Measurements from ENCODE around the gene QDPR. TPM values are rescaled to one million over a fixed set of nuclear protein-coding genes. Genes with fewer than 3 reads are reported as not detected.

The QDPR gene
- total RNA-seq, 1 donor from 2014 or later: 28.6 TPM

GRCh38 chr4:17557880-17558279 lies 46.0 kb upstream of the QDPR start:
- no peak overlapping the region for H3K4me3 ChIP-seq (ENCODE audit: low read depth, low read length)
- TF ChIP-seq CTCF (IDR thresholded peaks at IDR 0.05; ENCODE audit: insufficient read depth, low read length, poor library complexity, severe bottlenecking): no peak
- no peak for DNase-seq (ENCODE audit: low read depth)
- no peaks in the 10 kb centered on the region for H3K36me3 ChIP-seq (ENCODE audit: control insufficient read depth, insufficient read depth, low read length)
- no peaks in the 10 kb centered on the region for H3K27me3 ChIP-seq (ENCODE audit: control insufficient read depth, insufficient read depth, low read length)

- no peak for TF ChIP-seq CTCF (IDR thresholded peaks at IDR 0.05; ENCODE audit: insufficient read depth, low read length, poor library complexity, severe bottlenecking)
- H3K27me3 ChIP-seq (ENCODE audit: control insufficient read depth, insufficient read depth, low read length): no peaks in the 10 kb centered on the region
- no peak for DNase-seq (ENCODE audit: low read depth)
- H3K36me3 ChIP-seq (ENCODE audit: control insufficient read depth, insufficient read depth, low read length): no peaks in the 10 kb centered on the region
- no peak overlapping the region for H3K4me3 ChIP-seq (ENCODE audit: low read depth, low read length)
Measured at GRCh38 chr4:17556498-17556897, 44.6 kb upstream of the QDPR start.

GRCh38 chr4:17554568-17554967 lies 42.7 kb upstream of the QDPR start:
- no peak overlapping the region for H3K4me3 ChIP-seq (ENCODE audit: low read depth, low read length)
- H3K36me3 ChIP-seq (ENCODE audit: control insufficient read depth, insufficient read depth, low read length): no peaks in the 10 kb centered on the region
- DNase-seq (ENCODE audit: low read depth): no peak
- no peak for TF ChIP-seq CTCF (IDR thresholded peaks at IDR 0.05; ENCODE audit: insufficient read depth, low read length, poor library complexity, severe bottlenecking)
- no peaks in the 10 kb centered on the region for H3K27me3 ChIP-seq (ENCODE audit: control insufficient read depth, insufficient read depth, low read length)

GRCh38 chr4:17552427-17552826 lies 40.5 kb upstream of the QDPR start:
- TF ChIP-seq CTCF (IDR thresholded peaks at IDR 0.05; ENCODE audit: insufficient read depth, low read length, poor library complexity, severe bottlenecking): no peak
- Histone ChIP-seq H3K4me3 (ENCODE audit: low read depth, low read length) (no peak overlapping the region), H3K36me3 (ENCODE audit: control insufficient read depth, insufficient read depth, low read length) (no peaks in the 10 kb centered on the region), H3K27me3 (ENCODE audit: control insufficient read depth, insufficient read depth, low read length) (no peaks in the 10 kb centered on the region)
- no peak for DNase-seq (ENCODE audit: low read depth)

GRCh38 chr4:17550549-17550948 lies 38.7 kb upstream of the QDPR start:
- Histone ChIP-seq H3K36me3 (ENCODE audit: control insufficient read depth, insufficient read depth, low read length) (no peaks in the 10 kb centered on the region), H3K27me3 (ENCODE audit: control insufficient read depth, insufficient read depth, low read length) (no peaks in the 10 kb centered on the region), H3K4me3 (ENCODE audit: low read depth, low read length) (no peak overlapping the region)
- no peak for DNase-seq (ENCODE audit: low read depth)
- no peak for TF ChIP-seq CTCF (IDR thresholded peaks at IDR 0.05; ENCODE audit: insufficient read depth, low read length, poor library complexity, severe bottlenecking)

- no peaks in the 10 kb centered on the region for H3K27me3 ChIP-seq (ENCODE audit: control insufficient read depth, insufficient read depth, low read length)
- no peak for DNase-seq (ENCODE audit: low read depth)
- no peak for TF ChIP-seq CTCF (IDR thresholded peaks at IDR 0.05; ENCODE audit: insufficient read depth, low read length, poor library complexity, severe bottlenecking)
- no peaks in the 10 kb centered on the region for H3K36me3 ChIP-seq (ENCODE audit: control insufficient read depth, insufficient read depth, low read length)
- H3K4me3 ChIP-seq (ENCODE audit: low read depth, low read length): no peak overlapping the region
Measured at GRCh38 chr4:17546678-17547077, 34.8 kb upstream of the QDPR start.

All from kidney epithelial cell (primary cell).